ENCODE results near the gene MCFD2.

DNA sequence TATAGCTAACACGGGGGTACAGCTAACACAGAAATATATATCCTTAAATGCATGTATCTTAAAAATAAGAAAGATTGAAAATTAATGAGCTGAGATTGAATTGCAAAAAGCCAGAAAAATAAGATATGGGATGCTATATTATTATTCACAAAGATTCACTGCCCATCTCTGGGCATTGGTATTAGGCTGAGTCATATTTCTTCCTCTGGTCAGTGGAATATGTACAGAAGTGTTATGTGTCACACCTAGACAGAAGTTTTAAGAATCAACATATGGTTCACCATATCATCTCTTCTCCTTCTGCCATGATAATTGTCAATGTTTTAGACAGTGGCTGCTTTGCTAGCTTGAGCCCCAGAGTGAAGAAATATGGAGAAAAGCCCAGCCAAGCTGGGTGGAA lies 14.0 kb upstream of the MCFD2 start:
- TF ChIP-seq, protein P1, sequence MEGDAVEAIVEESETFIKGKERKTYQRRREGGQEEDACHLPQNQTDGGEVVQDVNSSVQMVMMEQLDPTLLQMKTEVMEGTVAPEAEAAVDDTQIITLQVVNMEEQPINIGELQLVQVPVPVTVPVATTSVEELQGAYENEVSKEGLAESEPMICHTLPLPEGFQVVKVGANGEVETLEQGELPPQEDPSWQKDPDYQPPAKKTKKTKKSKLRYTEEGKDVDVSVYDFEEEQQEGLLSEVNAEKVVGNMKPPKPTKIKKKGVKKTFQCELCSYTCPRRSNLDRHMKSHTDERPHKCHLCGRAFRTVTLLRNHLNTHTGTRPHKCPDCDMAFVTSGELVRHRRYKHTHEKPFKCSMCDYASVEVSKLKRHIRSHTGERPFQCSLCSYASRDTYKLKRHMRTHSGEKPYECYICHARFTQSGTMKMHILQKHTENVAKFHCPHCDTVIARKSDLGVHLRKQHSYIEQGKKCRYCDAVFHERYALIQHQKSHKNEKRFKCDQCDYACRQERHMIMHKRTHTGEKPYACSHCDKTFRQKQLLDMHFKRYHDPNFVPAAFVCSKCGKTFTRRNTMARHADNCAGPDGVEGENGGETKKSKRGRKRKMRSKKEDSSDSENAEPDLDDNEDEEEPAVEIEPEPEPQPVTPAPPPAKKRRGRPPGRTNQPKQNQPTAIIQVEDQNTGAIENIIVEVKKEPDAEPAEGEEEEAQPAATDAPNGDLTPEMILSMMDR (IDR thresholded peaks at IDR 0.05), result no peak
- TF ChIP-seq POLR2A (IDR thresholded peaks at IDR 0.05) (no peak), POLR2AphosphoS5 (IDR thresholded peaks at IDR 0.05; ENCODE audit: insufficient read depth in 1 of 2, low read depth in 1 of 2) (no peak)

All from vagina (tissue), 2 donors.